GM18907 (cell line): ENCODE data around the gene CATSPER1.

Experiments
- ATAC-seq: cut with Tn5 transposase; IDR thresholded peaks from one replicate; pipeline ENCODE4 v1.9.1; 2021; ENCODE audit warnings: mild to moderate bottlenecking, moderate library complexity; ENCODE audit not compliant: unreplicated experiment

CATSPER1 gene

DNA sequence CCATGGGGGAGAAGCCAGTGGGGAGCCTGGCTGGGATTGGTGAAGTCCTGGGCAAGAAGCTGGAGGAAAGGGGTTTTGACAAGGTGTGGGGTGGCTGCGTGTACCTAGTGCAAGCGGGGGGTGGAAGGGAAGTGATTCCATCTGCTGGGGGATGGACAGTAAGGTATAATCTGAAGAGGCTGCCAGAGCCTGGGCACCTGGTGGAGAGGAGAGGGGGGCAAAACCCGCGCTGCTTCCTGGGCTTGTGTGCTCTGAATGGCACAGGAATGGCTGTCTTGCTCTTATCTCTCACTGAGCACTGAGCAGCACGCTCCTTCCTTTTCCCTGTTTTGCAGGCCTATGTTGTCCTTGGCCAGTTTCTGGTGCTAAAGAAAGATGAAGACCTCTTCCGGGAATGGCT is 23.0 kb downstream of the CATSPER1 start:
- ATAC-seq: no peak

DNA sequence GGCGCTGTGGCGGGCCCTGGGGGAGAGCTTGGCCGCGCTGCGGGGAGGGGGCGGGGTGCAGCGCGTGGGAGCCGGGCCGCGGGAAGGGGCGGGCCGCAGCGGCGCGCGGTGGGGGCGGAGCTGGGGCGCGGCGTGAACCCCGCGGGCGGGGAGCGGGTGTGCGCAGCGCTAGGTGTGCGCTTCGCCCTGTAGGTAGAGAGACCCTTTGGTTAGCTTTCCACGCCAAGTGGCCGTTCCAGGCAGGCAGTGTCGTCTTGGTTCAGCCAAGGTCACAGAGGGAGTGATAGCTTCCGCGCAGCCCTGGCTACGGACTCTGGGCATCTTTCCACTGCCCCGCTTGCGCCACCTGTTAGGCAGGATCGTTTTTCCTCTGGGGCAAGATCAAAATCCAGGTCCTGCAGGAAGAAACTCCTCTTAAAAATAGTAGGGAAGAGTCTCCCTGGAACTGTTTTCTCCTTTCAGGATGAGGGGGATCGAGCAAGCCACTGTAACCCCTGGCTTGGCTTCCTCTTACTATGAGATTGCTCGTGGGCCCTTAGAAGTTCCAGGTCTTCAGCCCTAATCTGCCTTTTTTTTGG is 23.5 kb downstream of the CATSPER1 start:
- peak; percentile 32 for ATAC-seq

- ATAC-seq: peak; percentile 80
Measured at GRCh38 chr11:66001942-66002647, 24.2 kb downstream of the CATSPER1 start, which contains the start of the genes BANF1 and EIF1AD. Gene BANF1 (plus strand): TSS chr11:66002503. CDS start chr11:66003251, 748 bp downstream. Gene EIF1AD (minus strand): TSS chr11:66002157. CDS start chr11:66000389, 1,768 bp downstream.

DNA sequence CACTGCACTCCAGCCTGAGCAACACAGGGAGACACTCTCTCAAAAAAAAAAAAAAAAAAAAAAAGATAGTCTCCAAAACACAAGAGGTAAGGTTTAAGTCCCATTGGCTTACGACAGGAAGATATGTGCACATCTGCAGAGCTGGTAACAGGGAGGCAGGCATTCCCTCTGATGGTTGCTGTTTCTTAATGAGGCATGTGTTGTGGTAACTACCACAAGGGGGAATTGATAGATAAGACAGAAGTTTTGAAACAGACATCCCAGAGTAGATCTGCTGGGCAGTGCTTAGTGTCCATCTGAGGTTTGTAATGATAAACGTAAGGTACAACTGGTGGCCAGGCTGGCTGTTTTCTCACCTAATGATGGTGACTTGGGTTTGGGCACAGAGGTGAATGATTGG is 29.0 kb downstream of the CATSPER1 start:
- no peak for ATAC-seq

- no peak for ATAC-seq
Measured at GRCh38 chr11:65992056-65992455, 34.2 kb downstream of the CATSPER1 start.

DNA sequence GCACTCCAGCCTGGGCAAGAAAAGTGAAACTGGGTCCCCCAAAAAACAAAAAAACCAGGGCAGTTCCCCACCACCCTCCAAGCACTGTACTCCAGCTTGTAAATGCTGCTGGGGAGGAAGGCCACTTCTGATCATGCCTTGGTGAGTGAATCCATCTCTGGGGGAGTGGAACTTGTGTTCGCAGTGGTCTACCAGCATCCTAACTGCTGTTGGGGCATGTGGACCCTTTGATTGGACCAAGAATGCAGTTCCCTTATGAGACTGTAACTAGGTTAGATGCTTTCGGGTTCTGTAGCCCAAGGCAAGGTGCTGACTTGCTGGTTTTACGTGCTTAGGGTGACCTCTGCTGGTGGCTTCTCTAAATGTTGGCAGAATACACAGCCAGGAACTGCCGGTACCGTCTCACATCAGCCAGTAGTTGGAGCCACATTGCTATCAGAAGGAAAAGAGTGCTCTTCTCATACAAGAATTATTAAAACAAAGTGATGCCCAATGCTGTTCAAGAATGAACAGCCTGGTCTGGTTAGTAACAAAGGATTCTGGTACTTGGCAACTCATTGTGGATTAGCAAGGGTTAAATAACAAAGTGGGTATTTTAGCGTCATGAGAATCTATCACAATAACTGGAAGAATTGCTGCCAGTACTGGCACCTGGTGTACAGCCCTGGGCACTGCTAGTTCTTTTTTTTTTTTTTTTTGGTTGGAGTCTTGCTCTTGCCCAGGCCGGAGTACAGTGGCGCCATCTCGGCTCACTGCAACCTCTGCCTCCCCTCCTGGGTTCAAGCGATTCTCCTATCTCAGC is 37.3 kb downstream of the CATSPER1 start:
- ATAC-seq: peak; percentile 88

GRCh38 chr11:65987336-65987735 is 38.9 kb downstream of the CATSPER1 start:
- ATAC-seq: no peak

GRCh38 chr11:65983589-65983987 is 42.7 kb downstream of the CATSPER1 start:
- ATAC-seq: no peak

- ATAC-seq: no peak
Measured at GRCh38 chr11:65982824-65983588, 43.3 kb downstream of the CATSPER1 start.

DNA sequence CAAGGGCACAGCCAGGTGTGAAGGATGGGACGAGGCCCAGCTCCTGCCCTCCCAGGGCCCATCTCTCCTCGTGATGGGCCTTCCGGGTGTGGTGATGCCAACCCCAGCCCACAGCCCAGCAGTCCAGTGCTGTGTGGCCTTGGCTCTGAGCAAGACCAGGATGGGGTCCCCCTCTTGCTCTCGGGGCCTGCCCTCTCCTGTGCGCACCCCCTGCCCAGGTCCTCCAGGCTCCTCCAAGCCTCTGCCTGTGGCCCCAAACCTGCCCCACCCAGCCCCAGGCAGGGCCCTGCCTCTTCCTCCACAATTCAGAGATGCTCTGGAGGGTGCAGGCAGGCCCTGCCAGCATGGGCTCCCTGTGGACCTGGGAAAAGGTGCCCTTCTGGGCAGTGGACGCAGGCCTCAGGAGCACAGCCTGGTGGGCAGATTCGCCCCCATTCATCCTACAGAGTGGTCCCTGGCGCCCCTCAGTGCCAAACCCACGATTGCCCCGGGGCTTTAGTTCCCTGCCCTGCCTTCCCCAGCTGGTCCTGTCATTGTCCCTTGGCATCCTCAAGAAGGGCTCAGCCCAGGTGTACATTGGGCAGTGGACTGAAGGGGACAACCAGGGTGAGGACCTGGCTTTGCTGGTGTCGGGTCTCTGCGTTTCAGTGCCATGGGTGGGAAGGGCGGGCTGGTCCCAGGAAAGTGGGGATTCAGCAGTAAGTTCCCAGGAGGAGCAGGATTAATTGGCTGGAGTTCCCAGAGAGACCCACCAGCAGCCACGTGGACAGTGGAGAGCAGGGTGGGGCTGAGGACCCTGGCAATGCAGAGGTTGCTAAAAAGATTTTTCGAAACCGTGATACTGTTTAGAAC is 44.1 kb downstream of the CATSPER1 start:
- ATAC-seq: no peak

DNA sequence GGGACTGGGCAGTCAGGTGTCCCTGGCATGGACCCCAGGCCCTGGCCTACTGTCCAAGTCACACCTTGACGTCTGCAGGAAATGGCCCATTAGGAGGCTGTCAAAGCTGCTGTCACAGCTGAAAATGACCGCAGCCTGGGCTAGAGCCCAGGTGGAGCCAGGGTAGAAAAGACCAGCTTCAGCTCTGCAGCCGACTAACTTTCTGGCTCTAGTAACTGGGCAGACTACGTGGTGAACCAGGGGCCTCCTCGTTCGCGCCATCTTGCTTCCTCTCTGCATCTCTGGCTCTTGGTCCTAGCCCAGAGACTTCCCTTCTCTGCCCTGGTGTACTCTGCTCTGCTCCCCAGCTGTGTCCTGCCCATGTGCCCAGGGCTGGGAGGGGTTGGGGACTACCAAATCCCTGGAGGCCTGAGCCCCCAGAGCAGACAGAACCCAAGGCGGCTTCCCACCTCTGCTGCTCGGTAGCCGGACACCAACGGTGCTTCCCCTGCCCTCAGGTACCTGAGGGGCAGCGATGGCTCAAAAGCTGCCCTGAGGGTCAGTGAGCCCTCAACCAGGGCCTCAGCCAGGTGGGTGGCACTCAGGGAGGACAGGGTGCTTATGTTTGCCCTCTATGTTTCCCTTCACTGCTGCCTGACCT is 45.1 kb downstream of the CATSPER1 start:
- no peak for ATAC-seq

- ATAC-seq: no peak
Measured at GRCh38 chr11:65979261-65979759, 47.0 kb downstream of the CATSPER1 start.

- ATAC-seq: no peak
Measured at GRCh38 chr11:65978391-65979238, 47.7 kb downstream of the CATSPER1 start.

DNA sequence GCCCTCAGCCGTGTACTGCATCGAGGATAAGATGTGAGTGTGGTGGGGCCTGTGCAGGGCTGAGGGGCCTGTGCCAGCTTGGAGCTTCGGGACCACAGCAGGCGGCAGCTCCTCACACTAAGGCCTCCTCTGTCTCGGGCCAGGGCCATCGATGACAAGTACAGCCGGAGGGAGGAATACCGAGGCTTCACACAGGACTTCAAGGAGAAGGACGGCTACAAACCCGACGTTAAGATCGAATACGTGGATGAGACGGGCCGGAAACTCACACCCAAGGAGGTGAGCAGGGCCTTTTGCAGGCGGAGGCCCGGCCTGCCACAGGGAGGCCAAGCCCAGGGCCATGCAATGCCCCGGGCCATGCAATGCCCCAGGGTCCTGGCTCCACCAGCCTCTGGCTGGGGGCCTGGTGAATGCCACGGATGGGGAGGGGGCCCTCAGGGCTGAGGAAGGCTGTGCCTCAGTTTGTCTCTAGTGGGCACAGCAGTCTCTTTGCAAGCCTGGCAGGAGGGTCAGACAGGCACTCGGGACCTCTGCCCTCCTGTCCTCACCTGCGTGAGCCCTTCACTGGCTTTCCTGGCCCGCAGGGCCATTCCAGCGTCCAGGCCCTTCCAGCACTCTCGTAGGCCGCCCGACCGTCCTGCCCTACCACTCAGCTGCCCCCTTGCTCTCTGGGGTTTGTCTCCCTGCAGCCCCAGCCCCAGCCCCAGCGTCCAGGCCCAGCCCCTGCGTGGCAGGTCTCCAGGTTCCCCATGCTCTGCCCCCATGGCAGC is 48.5 kb downstream of the CATSPER1 start:
- ATAC-seq: no peak

DNA sequence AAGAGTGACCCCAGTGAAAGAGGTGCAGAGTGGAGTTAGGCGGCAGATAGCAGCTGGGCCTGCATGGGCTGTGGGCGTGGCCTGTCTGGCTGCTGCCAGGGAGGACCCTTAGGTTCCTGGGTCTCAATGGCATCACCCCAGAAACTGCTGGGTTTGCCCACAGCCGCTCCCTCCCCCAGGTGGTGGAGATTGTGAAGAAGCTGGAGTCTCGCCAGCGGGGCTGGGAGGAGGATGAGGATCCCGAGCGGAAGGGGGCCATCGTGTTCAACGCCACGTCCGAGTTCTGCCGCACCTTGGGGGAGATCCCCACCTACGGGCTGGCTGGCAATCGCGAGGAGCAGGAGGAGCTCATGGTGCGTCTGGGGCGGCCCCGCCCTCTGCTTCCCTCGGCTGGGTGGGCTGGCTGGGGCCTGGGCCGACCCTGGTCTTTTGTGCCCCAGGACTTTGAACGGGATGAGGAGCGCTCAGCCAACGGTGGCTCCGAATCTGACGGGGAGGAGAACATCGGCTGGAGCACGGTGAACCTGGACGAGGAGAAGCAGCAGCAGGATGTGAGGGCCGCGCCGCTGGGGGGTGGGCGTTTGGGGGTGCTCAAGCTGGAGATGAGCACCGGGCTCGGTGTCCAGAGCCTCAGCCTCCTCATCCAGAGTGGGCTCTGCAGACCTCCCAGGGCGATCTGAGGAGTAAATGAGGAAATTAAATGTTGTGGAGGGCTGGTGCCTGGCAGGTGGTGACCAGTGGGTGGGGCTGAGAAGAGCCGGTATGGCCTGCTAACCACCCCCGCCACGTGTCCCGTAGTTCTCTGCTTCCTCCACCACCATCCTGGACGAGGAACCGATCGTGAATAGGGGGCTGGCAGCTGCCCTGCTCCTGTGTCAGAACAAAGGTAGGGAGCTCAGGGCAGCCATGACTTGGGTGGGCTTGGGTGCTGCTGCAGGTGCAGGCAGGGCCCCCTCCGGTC is 49.8 kb downstream of the CATSPER1 start:
- ATAC-seq: no peak

DNA sequence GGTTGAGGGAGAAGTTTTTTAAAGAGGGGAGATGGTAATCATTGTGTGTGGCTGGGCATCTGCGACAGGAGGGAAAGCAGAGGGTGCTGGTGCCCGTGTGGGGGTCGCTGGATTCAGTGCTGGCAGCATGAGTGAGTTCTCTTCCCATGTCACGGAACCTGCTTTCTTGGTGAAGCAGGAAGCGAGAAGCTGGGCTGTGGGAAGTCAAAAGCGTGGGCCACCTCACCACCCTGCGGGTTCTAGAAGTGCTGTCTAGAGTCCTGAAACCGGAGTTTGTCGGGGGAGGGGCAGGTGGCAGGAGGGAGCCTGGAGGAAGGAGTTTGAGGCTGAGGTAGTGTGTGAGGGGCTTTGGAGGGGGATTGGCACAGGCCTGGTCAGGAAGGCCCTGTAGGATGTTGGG is 50.5 kb downstream of the CATSPER1 start:
- ATAC-seq: no peak
